HG03378 (cell line): ENCODE measurements around the gene PSEN1.

Source experiments
- ATAC-seq: cut with Tn5 transposase; IDR thresholded peaks from one replicate; pipeline ENCODE4 v1.9.1; 2021; ENCODE audit warnings: mild to moderate bottlenecking, moderate library complexity; ENCODE audit not compliant: unreplicated experiment

PSEN1 gene

GRCh38 chr14:73237786-73238423 is 101.6 kb downstream of the PSEN1 start:
- no peak for ATAC-seq

GRCh38 chr14:73238424-73238852 is 102.1 kb downstream of the PSEN1 start:
- ATAC-seq: no peak

- no peak for ATAC-seq
Observed at GRCh38 chr14:73238941-73239340, 102.6 kb downstream of the PSEN1 start.

GRCh38 chr14:73239393-73240241 is 103.3 kb downstream of the PSEN1 start:
- no peak for ATAC-seq

GRCh38 chr14:73240816-73241480 is 104.6 kb downstream of the PSEN1 start:
- ATAC-seq: no peak

GRCh38 chr14:73241481-73242165 is 105.3 kb downstream of the PSEN1 start:
- no peak for ATAC-seq

- no peak for ATAC-seq
Observed at GRCh38 chr14:73242357-73242901, 106.1 kb downstream of the PSEN1 start.

GRCh38 chr14:73243341-73243740 is 107.0 kb downstream of the PSEN1 start:
- ATAC-seq: no peak

GRCh38 chr14:73243748-73244147 is 107.4 kb downstream of the PSEN1 start:
- ATAC-seq: no peak

GRCh38 chr14:73244541-73245290 is 108.4 kb downstream of the PSEN1 start:
- no peak for ATAC-seq

- no peak for ATAC-seq
Observed at GRCh38 chr14:73245480-73246325, 109.4 kb downstream of the PSEN1 start.

GRCh38 chr14:73246387-73247150 is 110.3 kb downstream of the PSEN1 start:
- ATAC-seq: no peak

GRCh38 chr14:73248108-73248868 is 112.0 kb downstream of the PSEN1 start:
- peak; percentile 61 for ATAC-seq

GRCh38 chr14:73249108-73249507 is 112.8 kb downstream of the PSEN1 start:
- no peak for ATAC-seq

- no peak for ATAC-seq
Observed at GRCh38 chr14:73249564-73250316, 113.4 kb downstream of the PSEN1 start.

GRCh38 chr14:73250317-73250713 is 114.0 kb downstream of the PSEN1 start:
- ATAC-seq: no peak
